Fibroblast of lung (primary cell): ENCODE data around the gene SGTA. TPM values are rescaled to one million over a fixed set of nuclear protein-coding genes. Genes with fewer than 3 reads are reported as not detected.

Experiments
- DNase-seq, 2 donors: peaks; one replicate each; pipeline versions ENCODE4 v3.0.0 to v3.0.0-alpha.2; 2010; ENCODE audit warnings: low read depth in 2 of 2
- H2AFZ ChIP-seq: 2 replicates; pipeline ENCODE4 v1.5.1; 2012; ENCODE audit warnings: low read length, control low read depth, inconsistent platforms
- H3K27ac ChIP-seq: 2 replicates; pipeline ENCODE4 v1.5.1; 2011; ENCODE audit warnings: low read length, control low read depth; ENCODE audit not compliant: insufficient read depth
- H3K27me3 ChIP-seq: 2 replicates; pipeline ENCODE4 v1.5.1; 2011; ENCODE audit warnings: mild to moderate bottlenecking, low read length; ENCODE audit not compliant: control insufficient read depth, insufficient read depth
- H3K36me3 ChIP-seq: 2 replicates; pipeline ENCODE4 v1.5.1; 2011; ENCODE audit warnings: low read length; ENCODE audit not compliant: control insufficient read depth, insufficient read depth
- H3K4me1 ChIP-seq: 2 replicates; pipeline ENCODE4 v1.5.1; 2011; ENCODE audit warnings: low read length; ENCODE audit not compliant: control insufficient read depth, insufficient read depth; ENCODE audit errors: extremely low read depth
- H3K4me2 ChIP-seq: 2 replicates; pipeline ENCODE4 v1.5.1; 2011; ENCODE audit warnings: low read length, control low read depth; ENCODE audit not compliant: insufficient read depth; ENCODE audit errors: extremely low read depth
- H3K4me3 ChIP-seq, 4 experiments: fragments of 200-600 bp in 1 of 4; sonication (generic) in 1 of 4; replicated peaks in 1 of 4; 2 replicates each; pipeline ENCODE4 v1.5.1; 2011 to 2016; ENCODE audit warnings: low read length in 4 of 4, low read depth in 3 of 4, mild to moderate bottlenecking in 3 of 4, control low read depth in 2 of 4, inconsistent platforms in 1 of 4, mixed read lengths in 1 of 4; ENCODE audit not compliant: insufficient read depth in 1 of 4; ENCODE audit errors: control extremely low read depth in 1 of 4
- H3K79me2 ChIP-seq: 2 replicates; pipeline ENCODE4 v1.5.1; 2012; ENCODE audit warnings: mild to moderate bottlenecking, low read length, inconsistent platforms; ENCODE audit not compliant: control insufficient read depth, insufficient read depth
- H3K9ac ChIP-seq: 2 replicates; pipeline ENCODE4 v1.5.1; 2011; ENCODE audit warnings: mild to moderate bottlenecking, low read length, control low read depth; ENCODE audit not compliant: insufficient read depth
- H3K9me3 ChIP-seq: 2 replicates; pipeline ENCODE4 v1.5.1; 2012; ENCODE audit warnings: low read depth, low read length; ENCODE audit not compliant: control insufficient read depth, insufficient read depth
- H4K20me1 ChIP-seq: 2 replicates; pipeline ENCODE4 v1.5.1; 2011; ENCODE audit warnings: low read length; ENCODE audit not compliant: control insufficient read depth, insufficient read depth; ENCODE audit errors: extremely low read depth
- EZH2 ChIP-seq: IDR thresholded peaks from 2 replicates; pipeline ENCODE4 v1.5.1; 2012; ENCODE audit warnings: low read length, control low read depth, mild to moderate bottlenecking; ENCODE audit errors: missing control alignments
- polyA plus RNA-seq, 2 donors: library from polyadenylated mRNA; depleted of rRNA in 1 of 2; stranded (reverse) in 1 of 2; unstranded in 1 of 2; fragments of >200 nt; gene quantifications; 2 replicates each; pipeline ENCODE4 v1.2.1, GENCODE V29; 2011 to 2012; ENCODE audit warnings: missing spikeins in 1 of 2
- total RNA-seq: library from RNA; depleted of rRNA; stranded (reverse); fragments of >200 nt; gene quantifications from 2 replicates; pipeline ENCODE4 v1.2.1, GENCODE V29; 2014
- TF ChIP-seq, protein P1 (sequence below), 2 donors: IDR thresholded peaks in 1 of 2; conservative IDR thresholded peaks in 1 of 2; 1 replicate in 1 of 2; 2 replicates in 1 of 2; pipeline ENCODE4 v1.5.1; 2011 to 2012; ENCODE audit warnings: low read length in 2 of 2, control low read depth in 1 of 2, inconsistent platforms in 1 of 2, low read depth in 1 of 2, mild to moderate bottlenecking in 1 of 2

SGTA gene
- total and polyA plus RNA-seq, 2 donors (not counting 1 experiment from before 2014, with no cell fraction given), result 26.8 to 33.4 TPM

DNA sequence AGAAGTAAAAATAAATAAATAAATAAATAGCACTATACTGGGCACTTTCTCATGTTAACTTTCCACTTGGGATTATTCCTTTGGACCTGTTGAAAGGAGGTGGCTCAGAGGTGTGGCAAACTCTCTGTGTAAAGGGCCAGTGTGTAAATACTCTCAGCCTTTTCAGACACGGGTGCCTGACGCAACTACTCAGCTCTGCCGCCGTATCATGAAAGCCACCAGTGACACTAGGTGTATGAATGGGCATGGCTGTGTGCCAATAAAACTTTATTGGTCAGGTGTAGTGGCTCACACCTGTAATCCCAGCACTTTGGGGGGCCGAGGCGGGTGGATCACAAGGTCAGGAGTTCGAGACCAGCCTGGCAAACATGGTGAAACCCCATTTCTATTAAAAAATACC, 23.1 kb downstream of the SGTA start:
- Histone ChIP-seq H2AFZ (no peak overlapping the region), H3K36me3 (peaks cover 27% of the 10 kb centered on the region)

GRCh38 chr19:2759362-2759761, 23.7 kb downstream of the SGTA start:
- Histone ChIP-seq H4K20me1 (no peaks in the 10 kb centered on the region), H3K36me3 (peaks cover 29% of the 10 kb centered on the region)

More for the DNA sequence above, 23.1 kb downstream of the SGTA start:
- no peaks in the 10 kb centered on the region for H3K79me2 ChIP-seq
- no peak overlapping the region for H3K4me3 ChIP-seq
- no peaks in the 10 kb centered on the region for H4K20me1 ChIP-seq
- TF ChIP-seq, protein P1, sequence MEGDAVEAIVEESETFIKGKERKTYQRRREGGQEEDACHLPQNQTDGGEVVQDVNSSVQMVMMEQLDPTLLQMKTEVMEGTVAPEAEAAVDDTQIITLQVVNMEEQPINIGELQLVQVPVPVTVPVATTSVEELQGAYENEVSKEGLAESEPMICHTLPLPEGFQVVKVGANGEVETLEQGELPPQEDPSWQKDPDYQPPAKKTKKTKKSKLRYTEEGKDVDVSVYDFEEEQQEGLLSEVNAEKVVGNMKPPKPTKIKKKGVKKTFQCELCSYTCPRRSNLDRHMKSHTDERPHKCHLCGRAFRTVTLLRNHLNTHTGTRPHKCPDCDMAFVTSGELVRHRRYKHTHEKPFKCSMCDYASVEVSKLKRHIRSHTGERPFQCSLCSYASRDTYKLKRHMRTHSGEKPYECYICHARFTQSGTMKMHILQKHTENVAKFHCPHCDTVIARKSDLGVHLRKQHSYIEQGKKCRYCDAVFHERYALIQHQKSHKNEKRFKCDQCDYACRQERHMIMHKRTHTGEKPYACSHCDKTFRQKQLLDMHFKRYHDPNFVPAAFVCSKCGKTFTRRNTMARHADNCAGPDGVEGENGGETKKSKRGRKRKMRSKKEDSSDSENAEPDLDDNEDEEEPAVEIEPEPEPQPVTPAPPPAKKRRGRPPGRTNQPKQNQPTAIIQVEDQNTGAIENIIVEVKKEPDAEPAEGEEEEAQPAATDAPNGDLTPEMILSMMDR (conservative IDR thresholded peaks at IDR 0.05 in 1 of 2, IDR thresholded peaks at IDR 0.05 in 1 of 2; ENCODE audit: low read depth in 1 of 2, low read length in 2 of 2), result no peak
- no peak for TF ChIP-seq EZH2
- H3K9me3 ChIP-seq, result no peaks in the 10 kb centered on the region
- no peak overlapping the region for H3K9ac ChIP-seq
- no peaks in the 10 kb centered on the region for H3K27me3 ChIP-seq
- H3K27ac ChIP-seq, result no peak overlapping the region
- no peak for DNase-seq
- no peak overlapping the region for H3K4me2 ChIP-seq
- H3K4me1 ChIP-seq, result no peaks in the 10 kb centered on the region

GRCh38 chr19:2758601-2759313, 24.3 kb downstream of the SGTA start:
- Histone ChIP-seq H3K27me3 (no peaks in the 10 kb centered on the region), H2AFZ (no peak overlapping the region), H4K20me1 (no peaks in the 10 kb centered on the region), H3K27ac (no peak overlapping the region), H3K9me3 (no peaks in the 10 kb centered on the region), H3K4me3 (no peak overlapping the region), H3K4me2 (no peak overlapping the region), H3K79me2 (no peaks in the 10 kb centered on the region), H3K4me1 (no peaks in the 10 kb centered on the region), H3K36me3 (peaks cover 31% of the 10 kb centered on the region), H3K9ac (no peak overlapping the region)
- DNase-seq, result no peak
- TF ChIP-seq, protein P1 (conservative IDR thresholded peaks at IDR 0.05 in 1 of 2, IDR thresholded peaks at IDR 0.05 in 1 of 2; ENCODE audit: low read depth in 1 of 2, low read length in 2 of 2), result no peak
- no peak for TF ChIP-seq EZH2

More at GRCh38 chr19:2759362-2759761, 23.7 kb downstream of the SGTA start:
- Histone ChIP-seq H2AFZ (no peak overlapping the region), H3K27ac (no peak overlapping the region), H3K4me1 (no peaks in the 10 kb centered on the region), H3K79me2 (no peaks in the 10 kb centered on the region), H3K9me3 (no peaks in the 10 kb centered on the region), H3K27me3 (no peaks in the 10 kb centered on the region), H3K9ac (no peak overlapping the region), H3K4me2 (no peak overlapping the region), H3K4me3 (no peak overlapping the region)
- TF ChIP-seq, protein P1 (conservative IDR thresholded peaks at IDR 0.05 in 1 of 2, IDR thresholded peaks at IDR 0.05 in 1 of 2; ENCODE audit: low read depth in 1 of 2, low read length in 2 of 2), result no peak
- TF ChIP-seq EZH2, result no peak
- DNase-seq, result no peak
